Mesothelial cell of epicardium (in vitro differentiated cells): ENCODE results near the gene CDH23. TPM values are rescaled to one million over a fixed set of nuclear protein-coding genes. Genes with fewer than 3 reads are reported as not detected.

ENCODE experiments used
- DNase-seq, 2 experiments: peaks; one replicate each; pipeline ENCODE4 v3.0.0; 2021; ENCODE audit warnings: low spot score in 2 of 2; ENCODE audit not compliant: unreplicated experiment in 2 of 2
- H3K27ac Mint-ChIP-seq: 2 replicates; pipeline ENCODE4 v1.8.0; 2021; ENCODE audit warnings: mixed read lengths
- H3K27me3 Mint-ChIP-seq: 2 replicates; pipeline ENCODE4 v1.8.0; 2021; ENCODE audit warnings: low read depth, mixed read lengths
- H3K36me3 Mint-ChIP-seq: 2 replicates; pipeline ENCODE4 v1.8.0; 2021; ENCODE audit warnings: mixed read lengths
- H3K4me1 Mint-ChIP-seq: 2 replicates; pipeline ENCODE4 v1.8.0; 2021; ENCODE audit warnings: mixed read lengths
- H3K4me3 Mint-ChIP-seq: 2 replicates; pipeline ENCODE4 v1.8.0; 2021; ENCODE audit warnings: mild to moderate bottlenecking, moderate library complexity, mixed read lengths
- H3K9me3 Mint-ChIP-seq: 2 replicates; pipeline ENCODE4 v1.8.0; 2021; ENCODE audit warnings: mixed read lengths
- total RNA-seq: library from RNA; stranded (reverse); gene quantifications from 3 replicates; pipeline ENCODE4 v1.2.1, GENCODE V29; 2021
- TF ChIP-seq, protein P1 (sequence below): fragments of 200-600 bp; sonication (generic); IDR thresholded peaks from one replicate; pipeline ENCODE4 v1.5.0; 2021; ENCODE audit warnings: antibody characterized with exemption; ENCODE audit not compliant: unreplicated experiment

The CDH23 gene
- total RNA-seq, 1 donor from 2014 or later: 2.5 TPM

DNA sequence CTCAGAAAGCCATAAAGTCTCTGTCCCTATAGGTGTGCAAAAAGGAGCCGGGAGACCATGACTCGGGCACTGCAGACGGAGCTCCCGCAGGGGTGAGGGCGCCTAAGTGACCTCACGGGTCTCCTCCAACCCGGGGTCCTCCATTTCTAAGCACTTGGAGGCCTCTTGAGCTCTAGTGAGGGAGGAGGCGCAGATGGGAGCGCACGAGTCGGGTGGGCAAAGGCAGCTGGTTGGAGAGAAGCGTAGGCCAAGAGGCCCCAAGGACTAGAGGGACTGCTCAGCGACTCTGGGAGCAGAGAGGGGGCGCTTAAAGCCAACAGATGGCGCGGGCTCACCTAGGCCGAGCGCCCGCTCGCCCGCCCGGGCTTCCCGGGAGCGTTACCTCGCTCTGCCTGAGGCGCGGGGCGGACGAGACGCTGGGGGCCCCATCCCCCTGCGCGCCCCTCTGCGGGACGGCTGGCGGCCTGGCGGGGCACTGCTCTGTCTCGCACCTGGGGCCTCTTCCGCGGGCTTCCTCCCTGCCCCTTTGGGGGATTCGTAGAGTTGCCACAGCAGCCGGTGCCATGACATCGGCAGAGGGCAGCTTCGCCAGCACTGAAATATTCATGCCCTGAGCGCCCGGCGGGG lies 523 bp upstream of the CDH23 start:
- H3K27ac Mint-ChIP-seq: no peak overlapping the region
- DNase-seq: peak; percentile 53 to 69
- peaks cover 77% of the 10 kb centered on the region for H3K27me3 Mint-ChIP-seq
- TF ChIP-seq, protein P1, sequence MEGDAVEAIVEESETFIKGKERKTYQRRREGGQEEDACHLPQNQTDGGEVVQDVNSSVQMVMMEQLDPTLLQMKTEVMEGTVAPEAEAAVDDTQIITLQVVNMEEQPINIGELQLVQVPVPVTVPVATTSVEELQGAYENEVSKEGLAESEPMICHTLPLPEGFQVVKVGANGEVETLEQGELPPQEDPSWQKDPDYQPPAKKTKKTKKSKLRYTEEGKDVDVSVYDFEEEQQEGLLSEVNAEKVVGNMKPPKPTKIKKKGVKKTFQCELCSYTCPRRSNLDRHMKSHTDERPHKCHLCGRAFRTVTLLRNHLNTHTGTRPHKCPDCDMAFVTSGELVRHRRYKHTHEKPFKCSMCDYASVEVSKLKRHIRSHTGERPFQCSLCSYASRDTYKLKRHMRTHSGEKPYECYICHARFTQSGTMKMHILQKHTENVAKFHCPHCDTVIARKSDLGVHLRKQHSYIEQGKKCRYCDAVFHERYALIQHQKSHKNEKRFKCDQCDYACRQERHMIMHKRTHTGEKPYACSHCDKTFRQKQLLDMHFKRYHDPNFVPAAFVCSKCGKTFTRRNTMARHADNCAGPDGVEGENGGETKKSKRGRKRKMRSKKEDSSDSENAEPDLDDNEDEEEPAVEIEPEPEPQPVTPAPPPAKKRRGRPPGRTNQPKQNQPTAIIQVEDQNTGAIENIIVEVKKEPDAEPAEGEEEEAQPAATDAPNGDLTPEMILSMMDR: peak; percentile 27
- peaks cover 9% of the 10 kb centered on the region for H3K4me1 Mint-ChIP-seq
- no peaks in the 10 kb centered on the region for H3K36me3 Mint-ChIP-seq
- peak overlapping the region; percentile 52 for H3K4me3 Mint-ChIP-seq
- no peaks in the 10 kb centered on the region for H3K9me3 Mint-ChIP-seq

DNA sequence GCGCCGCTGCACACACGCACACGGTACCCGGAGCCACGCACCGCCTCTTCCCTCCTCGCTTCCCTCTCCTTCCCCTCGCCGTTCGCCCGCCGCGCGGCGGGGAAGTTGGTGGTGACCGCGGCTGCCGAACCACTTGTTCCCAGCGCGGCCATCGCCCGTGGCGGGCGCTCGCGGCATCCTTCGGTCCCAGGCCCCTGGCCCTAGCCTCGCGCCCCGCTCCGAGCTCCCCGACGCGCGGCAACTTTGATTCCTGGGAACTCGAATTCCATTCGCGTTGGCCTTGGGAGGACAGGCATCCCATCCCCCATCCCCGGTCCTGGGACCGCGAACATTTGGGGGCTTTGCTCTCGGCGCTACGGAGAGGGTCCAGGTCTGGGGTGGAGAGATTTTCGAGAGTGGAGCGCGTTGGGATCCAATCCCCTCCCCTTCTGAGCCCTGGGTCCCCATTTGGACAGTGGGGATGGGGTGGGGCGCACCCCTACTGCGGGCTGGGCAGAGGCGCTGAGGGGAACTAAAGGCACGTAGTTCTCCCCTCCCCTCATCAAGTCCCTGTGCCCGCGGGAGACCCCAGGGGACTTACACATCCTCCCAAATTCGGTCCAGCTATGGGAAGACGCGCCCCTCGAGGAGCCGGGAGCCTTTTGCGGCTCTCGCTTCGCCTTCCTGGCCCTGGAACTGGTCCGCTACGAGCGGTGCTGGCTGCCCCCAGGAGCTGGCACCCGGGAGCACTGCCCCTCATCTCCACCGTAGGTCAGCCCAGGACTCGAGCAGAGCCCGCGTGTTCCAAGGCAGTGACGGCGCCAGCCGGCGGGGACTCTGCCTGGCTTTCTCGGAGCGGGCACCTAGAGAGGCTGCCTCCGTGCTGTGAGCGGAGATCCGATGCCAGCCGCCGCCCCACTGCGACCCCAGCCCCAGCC lies 834 bp downstream of the CDH23 start:
- Mint-ChIP-seq H3K27ac (no peak overlapping the region), H3K9me3 (no peaks in the 10 kb centered on the region), H3K36me3 (no peaks in the 10 kb centered on the region), H3K27me3 (peaks cover 80% of the 10 kb centered on the region), H3K4me3 (peak overlapping the region; percentile 55), H3K4me1 (peaks cover 9% of the 10 kb centered on the region)
- TF ChIP-seq, protein P1: no peak
- DNase-seq: peak in 1 of 2 experiments; percentile 39

DNA sequence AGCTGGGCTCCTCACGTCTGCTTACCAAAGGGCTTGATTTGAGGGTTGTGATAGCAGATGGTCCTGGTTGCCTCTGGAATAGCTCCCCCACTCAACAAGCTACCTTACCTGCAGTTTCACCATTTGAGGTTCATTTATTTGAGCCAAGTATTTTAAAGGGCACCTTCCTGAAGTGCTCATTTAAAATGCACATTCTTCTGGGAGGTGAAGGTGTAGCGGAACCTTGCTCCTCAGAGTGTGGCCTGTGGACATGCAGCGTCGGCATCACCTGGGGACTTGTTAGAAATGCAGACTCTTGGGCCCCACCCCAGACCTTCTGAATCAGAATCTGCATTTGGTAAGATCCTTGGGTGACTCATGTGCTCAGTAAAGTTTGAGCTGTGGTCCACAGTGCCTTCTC lies 2.3 kb downstream of the CDH23 start:
- no peak for DNase-seq
- Mint-ChIP-seq H3K27ac (no peak overlapping the region), H3K27me3 (peaks cover 70% of the 10 kb centered on the region), H3K9me3 (no peaks in the 10 kb centered on the region), H3K4me3 (no peak overlapping the region), H3K4me1 (peaks cover 9% of the 10 kb centered on the region), H3K36me3 (no peaks in the 10 kb centered on the region)
- TF ChIP-seq, protein P1: no peak

DNA sequence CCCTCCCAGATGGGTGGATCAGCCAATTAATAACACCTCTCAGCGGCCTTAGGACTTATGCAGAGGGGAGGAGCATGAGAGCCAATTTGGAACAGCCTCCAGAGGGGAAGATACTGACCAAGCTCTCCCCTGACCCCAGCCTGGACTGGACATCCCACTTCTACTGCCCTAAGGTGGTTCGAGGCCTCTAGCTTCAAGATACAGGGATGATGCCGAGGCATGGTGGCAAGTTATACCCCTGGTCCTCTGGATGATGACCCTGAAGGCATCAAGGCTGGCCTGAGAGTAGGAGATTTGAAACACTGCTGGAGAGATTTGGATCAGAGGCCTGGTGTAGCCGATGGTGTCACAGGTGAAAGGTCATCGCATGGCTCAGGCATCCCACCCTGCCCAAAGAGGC lies 3.2 kb downstream of the CDH23 start:
- Mint-ChIP-seq H3K27ac (no peak overlapping the region), H3K4me3 (no peak overlapping the region), H3K4me1 (peaks cover 9% of the 10 kb centered on the region), H3K27me3 (peaks cover 70% of the 10 kb centered on the region), H3K36me3 (no peaks in the 10 kb centered on the region), H3K9me3 (no peaks in the 10 kb centered on the region)
- DNase-seq: peak in 1 of 2 experiments; percentile 14
- TF ChIP-seq, protein P1: no peak

DNA sequence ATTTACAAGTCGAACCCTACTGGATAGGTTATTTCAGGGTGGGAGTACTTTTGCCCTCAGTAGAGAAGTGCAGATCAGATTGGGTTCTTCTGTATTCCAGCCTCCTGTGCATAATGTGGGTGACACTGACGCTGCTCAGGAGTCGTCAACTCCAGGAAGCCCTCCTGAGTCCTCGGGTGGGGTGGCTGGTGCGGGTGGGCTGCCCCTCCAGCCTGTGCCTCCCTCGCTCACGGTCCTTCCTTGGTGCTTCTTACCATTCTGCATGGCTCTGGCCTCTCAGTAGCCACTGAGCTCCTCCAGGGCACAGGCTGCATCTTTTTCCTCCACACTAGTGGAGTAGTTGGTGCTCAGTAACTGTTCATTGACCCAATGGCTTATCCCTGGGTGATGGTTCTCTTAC lies 4.3 kb downstream of the CDH23 start:
- H3K27me3 Mint-ChIP-seq: peaks cover 65% of the 10 kb centered on the region

More for the DNA sequence above, 4.3 kb downstream of the CDH23 start:
- H3K36me3 Mint-ChIP-seq: no peaks in the 10 kb centered on the region
- no peak overlapping the region for H3K4me3 Mint-ChIP-seq
- no peaks in the 10 kb centered on the region for H3K9me3 Mint-ChIP-seq
- no peak overlapping the region for H3K27ac Mint-ChIP-seq
- TF ChIP-seq, protein P1: no peak
- peak in 1 of 2 experiments; percentile 11 for DNase-seq
- H3K4me1 Mint-ChIP-seq: peaks cover 7% of the 10 kb centered on the region
